SK-N-SH (cell line): ENCODE results near the gene SNRNP200.

Experiments
- CHD2 ChIP-seq: fragments of 150-350 bp; IDR thresholded peaks from 2 replicates; pipeline ENCODE4 v1.6.1; 2018; ENCODE audit warnings: low read length; ENCODE audit not compliant: partially characterized antibody
- CTCF ChIP-seq: fragments of 200-600 bp; sonication (generic); IDR thresholded peaks from 2 replicates; pipeline ENCODE4 v1.6.1; 2017; ENCODE audit warnings: antibody characterized with exemption, mild to moderate bottlenecking, moderate library complexity
- FOXM1 ChIP-seq: IDR thresholded peaks from 2 replicates; pipeline ENCODE4 v1.4.0; 2012; ENCODE audit warnings: low read depth, mild to moderate bottlenecking
- JUND ChIP-seq: IDR thresholded peaks from 2 replicates; pipeline ENCODE4 v1.4.0; 2012
- POLR2AphosphoS5 ChIP-seq: IDR thresholded peaks from 2 replicates; pipeline ENCODE4 v1.6.1; 2012; ENCODE audit warnings: low read depth, low read length
- RXRA ChIP-seq: IDR thresholded peaks from 2 replicates; pipeline ENCODE4 v1.4.0; 2012; ENCODE audit warnings: low read depth, mild to moderate bottlenecking, borderline replicate concordance
- TCF12 ChIP-seq: IDR thresholded peaks from 2 replicates; pipeline ENCODE4 v1.4.0; 2012
- TEAD4 ChIP-seq: IDR thresholded peaks from 2 replicates; pipeline ENCODE4 v1.4.0; 2012; ENCODE audit warnings: mild to moderate bottlenecking, borderline replicate concordance; ENCODE audit not compliant: insufficient read depth
- TF ChIP-seq, protein P1 (sequence below): fragments of 150-350 bp; IDR thresholded peaks from 2 replicates; pipeline ENCODE4 v1.6.1; 2017; ENCODE audit warnings: antibody characterized with exemption, low read length, low read depth, borderline replicate concordance
- TF ChIP-seq, protein P2 (sequence below): IDR thresholded peaks from 2 replicates; pipeline ENCODE4 v1.6.1; 2012; ENCODE audit warnings: mild to moderate bottlenecking, low read depth, low read length, moderate library complexity

DNA sequence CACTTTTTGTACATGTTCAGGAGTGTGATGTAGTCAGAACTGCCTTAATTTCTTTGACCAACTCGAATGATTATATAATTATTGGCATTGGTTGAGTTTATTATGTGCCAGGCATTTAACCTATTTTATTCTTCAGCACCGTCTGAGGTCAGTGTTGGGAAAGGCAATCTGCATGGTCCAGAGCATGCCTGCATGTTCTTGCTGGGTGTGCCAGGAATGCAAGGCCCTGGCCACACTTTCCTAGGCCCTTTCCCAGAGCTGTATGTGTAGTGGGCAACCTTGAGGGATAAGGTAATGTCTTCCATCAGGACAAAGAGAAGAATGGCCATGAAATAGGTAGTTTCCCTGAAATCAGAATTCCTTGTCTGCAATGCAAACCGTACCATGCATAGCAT is 9.7 kb upstream of the SNRNP200 start:
- TF ChIP-seq CTCF: no peak
- TF ChIP-seq TEAD4: no peak
- TF ChIP-seq CHD2: no peak
- TF ChIP-seq POLR2AphosphoS5: no peak
- TF ChIP-seq FOXM1: no peak
- TF ChIP-seq, protein P1, sequence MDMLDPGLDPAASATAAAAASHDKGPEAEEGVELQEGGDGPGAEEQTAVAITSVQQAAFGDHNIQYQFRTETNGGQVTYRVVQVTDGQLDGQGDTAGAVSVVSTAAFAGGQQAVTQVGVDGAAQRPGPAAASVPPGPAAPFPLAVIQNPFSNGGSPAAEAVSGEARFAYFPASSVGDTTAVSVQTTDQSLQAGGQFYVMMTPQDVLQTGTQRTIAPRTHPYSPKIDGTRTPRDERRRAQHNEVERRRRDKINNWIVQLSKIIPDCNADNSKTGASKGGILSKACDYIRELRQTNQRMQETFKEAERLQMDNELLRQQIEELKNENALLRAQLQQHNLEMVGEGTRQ: no peak
- no peak for TF ChIP-seq TCF12
- no peak for TF ChIP-seq RXRA
- TF ChIP-seq JUND: no peak
- TF ChIP-seq, protein P2, sequence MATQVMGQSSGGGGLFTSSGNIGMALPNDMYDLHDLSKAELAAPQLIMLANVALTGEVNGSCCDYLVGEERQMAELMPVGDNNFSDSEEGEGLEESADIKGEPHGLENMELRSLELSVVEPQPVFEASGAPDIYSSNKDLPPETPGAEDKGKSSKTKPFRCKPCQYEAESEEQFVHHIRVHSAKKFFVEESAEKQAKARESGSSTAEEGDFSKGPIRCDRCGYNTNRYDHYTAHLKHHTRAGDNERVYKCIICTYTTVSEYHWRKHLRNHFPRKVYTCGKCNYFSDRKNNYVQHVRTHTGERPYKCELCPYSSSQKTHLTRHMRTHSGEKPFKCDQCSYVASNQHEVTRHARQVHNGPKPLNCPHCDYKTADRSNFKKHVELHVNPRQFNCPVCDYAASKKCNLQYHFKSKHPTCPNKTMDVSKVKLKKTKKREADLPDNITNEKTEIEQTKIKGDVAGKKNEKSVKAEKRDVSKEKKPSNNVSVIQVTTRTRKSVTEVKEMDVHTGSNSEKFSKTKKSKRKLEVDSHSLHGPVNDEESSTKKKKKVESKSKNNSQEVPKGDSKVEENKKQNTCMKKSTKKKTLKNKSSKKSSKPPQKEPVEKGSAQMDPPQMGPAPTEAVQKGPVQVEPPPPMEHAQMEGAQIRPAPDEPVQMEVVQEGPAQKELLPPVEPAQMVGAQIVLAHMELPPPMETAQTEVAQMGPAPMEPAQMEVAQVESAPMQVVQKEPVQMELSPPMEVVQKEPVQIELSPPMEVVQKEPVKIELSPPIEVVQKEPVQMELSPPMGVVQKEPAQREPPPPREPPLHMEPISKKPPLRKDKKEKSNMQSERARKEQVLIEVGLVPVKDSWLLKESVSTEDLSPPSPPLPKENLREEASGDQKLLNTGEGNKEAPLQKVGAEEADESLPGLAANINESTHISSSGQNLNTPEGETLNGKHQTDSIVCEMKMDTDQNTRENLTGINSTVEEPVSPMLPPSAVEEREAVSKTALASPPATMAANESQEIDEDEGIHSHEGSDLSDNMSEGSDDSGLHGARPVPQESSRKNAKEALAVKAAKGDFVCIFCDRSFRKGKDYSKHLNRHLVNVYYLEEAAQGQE: no peak
